A549 (cell line): ENCODE measurements around the gene MTCL1.

Experiments
- JUN ChIP-seq, 2 experiments: fragments of >200 bp; sonication (Bioruptor Twin); formaldehyde crosslinking; IDR thresholded peaks; 2 replicates in 1 of 2; 3 replicates in 1 of 2; pipeline ENCODE4 v1.6.1; 2016 to 2017
- POLR2A ChIP-seq: IDR thresholded peaks from 2 replicates; pipeline ENCODE4 v1.6.1; 2012; ENCODE audit warnings: mild to moderate bottlenecking, low read length
- RCOR1 ChIP-seq: fragments of 150-350 bp; IDR thresholded peaks from 2 replicates; pipeline ENCODE4 v1.6.1; 2014; ENCODE audit warnings: antibody characterized with exemption, low read length, low read depth
- SREBF2 ChIP-seq: fragments of 450-650 bp; IDR thresholded peaks from 2 replicates; pipeline ENCODE4 v1.6.1; 2014; ENCODE audit warnings: mild to moderate bottlenecking, moderate library complexity
- TF ChIP-seq, protein P1 (sequence below): fragments of >200 bp; sonication (Bioruptor Twin); formaldehyde crosslinking; IDR thresholded peaks from 3 replicates; pipeline ENCODE4 v1.5.1; 2016

DNA sequence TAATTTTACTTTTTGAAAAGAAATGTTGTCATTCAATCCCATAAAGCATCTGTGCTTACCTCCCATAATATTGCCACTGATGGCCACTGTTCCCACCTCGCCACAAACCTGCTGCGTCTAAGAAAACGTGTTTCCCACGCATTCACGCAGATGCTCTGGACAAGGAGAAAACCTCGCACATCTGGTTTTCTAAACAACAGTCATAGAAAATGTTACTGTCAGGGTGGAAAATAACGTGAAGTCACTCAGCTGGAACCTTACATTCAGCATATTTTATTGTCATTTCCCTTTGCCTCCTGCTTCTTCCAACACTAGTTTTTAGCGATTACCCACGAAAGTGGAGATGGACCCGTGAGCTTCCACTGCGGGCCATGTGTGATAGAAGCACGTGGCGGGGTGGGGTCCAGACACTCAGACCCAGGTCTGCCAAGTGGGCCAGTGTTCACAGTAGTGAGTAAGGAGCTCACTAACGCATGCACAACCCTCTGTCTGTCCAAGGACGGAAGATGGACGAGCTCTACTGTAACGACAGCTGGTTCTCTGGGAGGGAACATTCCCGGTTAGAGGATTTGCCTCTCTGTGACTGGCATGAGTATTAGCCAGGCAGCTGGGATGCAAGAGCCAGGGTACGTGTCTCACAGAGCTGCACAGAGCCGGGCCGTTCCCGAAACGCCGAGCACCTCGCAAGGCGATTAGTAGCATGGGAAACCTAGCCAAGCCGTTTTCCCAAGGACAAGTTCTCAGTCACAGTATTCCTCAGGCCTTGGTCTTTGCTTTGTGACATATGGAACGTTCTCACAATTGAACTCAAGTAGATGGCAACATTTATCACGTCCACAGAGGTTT is 94.5 kb downstream of the MTCL1 start:
- TF ChIP-seq, protein P1, sequence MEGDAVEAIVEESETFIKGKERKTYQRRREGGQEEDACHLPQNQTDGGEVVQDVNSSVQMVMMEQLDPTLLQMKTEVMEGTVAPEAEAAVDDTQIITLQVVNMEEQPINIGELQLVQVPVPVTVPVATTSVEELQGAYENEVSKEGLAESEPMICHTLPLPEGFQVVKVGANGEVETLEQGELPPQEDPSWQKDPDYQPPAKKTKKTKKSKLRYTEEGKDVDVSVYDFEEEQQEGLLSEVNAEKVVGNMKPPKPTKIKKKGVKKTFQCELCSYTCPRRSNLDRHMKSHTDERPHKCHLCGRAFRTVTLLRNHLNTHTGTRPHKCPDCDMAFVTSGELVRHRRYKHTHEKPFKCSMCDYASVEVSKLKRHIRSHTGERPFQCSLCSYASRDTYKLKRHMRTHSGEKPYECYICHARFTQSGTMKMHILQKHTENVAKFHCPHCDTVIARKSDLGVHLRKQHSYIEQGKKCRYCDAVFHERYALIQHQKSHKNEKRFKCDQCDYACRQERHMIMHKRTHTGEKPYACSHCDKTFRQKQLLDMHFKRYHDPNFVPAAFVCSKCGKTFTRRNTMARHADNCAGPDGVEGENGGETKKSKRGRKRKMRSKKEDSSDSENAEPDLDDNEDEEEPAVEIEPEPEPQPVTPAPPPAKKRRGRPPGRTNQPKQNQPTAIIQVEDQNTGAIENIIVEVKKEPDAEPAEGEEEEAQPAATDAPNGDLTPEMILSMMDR = no peak
- TF ChIP-seq JUN (IDR thresholded peaks at IDR 0.05) = no peak; a peak in 1 of 5 replicates
- no peak for TF ChIP-seq SREBF2
- no peak for TF ChIP-seq RCOR1
- TF ChIP-seq POLR2A = no peak
